Epithelial cell of proximal tubule (primary cell): ENCODE data around the gene BICD2. TPM values are rescaled to one million over a fixed set of nuclear protein-coding genes. Genes with fewer than 3 reads are reported as not detected.

Experiments
- DNase-seq: peaks from one replicate; pipeline ENCODE4 v3.0.0-alpha.2; 2011; ENCODE audit warnings: low read depth
- H3K4me3 ChIP-seq: 2 replicates; pipeline ENCODE4 v1.5.1; 2011; ENCODE audit warnings: low read depth, mild to moderate bottlenecking, low read length
- total RNA-seq: library from RNA; depleted of rRNA; stranded (reverse); fragments of >200 nt; gene quantifications from 2 replicates; pipeline ENCODE4 v1.2.3, GENCODE V29; 2015
- TF ChIP-seq, protein P1 (sequence below): conservative IDR thresholded peaks from 2 replicates; pipeline ENCODE4 v1.5.1; 2012; ENCODE audit warnings: low read depth, mild to moderate bottlenecking, low read length

BICD2 gene
- total RNA-seq, 1 donor from 2014 or later, result 32.2 TPM

DNA sequence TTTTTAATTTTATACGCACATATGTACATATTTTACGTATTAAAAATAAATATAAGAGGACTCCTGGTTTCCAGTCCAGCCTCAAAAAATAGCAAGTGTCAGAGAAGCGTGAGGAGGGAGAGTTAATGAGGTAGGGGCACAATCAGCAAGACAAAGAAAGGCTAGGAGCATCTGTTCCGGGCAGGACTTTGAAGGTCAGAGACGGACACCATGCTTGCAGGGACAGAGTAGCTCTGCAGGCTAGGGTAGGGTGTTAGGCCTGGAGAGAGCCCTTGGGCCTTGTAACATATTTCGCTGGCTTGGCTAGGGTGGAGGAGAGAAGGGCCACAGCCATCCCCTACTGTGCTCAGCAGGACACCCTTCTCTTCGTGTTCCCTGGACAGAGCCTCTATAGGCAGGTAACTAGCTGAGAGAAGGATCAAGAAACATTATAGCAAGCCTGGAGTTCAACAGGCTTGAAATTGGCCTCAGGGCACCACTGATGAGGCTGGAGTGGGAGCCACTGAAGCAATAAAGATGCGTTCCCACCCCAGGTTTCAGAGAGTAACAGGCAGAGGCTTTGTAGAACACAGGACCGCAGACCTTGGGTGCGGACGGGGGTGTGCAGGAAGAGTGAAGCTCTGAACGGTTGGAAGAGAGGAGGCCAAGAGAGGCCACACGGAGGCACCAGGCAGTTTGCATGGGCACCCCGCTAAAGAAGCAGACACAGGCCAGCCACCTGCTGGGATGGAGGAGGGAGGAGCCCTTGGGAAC is 85.0 kb downstream of the BICD2 start:
- DNase-seq, result no peak
- no peak overlapping the region for H3K4me3 ChIP-seq
- TF ChIP-seq, protein P1, sequence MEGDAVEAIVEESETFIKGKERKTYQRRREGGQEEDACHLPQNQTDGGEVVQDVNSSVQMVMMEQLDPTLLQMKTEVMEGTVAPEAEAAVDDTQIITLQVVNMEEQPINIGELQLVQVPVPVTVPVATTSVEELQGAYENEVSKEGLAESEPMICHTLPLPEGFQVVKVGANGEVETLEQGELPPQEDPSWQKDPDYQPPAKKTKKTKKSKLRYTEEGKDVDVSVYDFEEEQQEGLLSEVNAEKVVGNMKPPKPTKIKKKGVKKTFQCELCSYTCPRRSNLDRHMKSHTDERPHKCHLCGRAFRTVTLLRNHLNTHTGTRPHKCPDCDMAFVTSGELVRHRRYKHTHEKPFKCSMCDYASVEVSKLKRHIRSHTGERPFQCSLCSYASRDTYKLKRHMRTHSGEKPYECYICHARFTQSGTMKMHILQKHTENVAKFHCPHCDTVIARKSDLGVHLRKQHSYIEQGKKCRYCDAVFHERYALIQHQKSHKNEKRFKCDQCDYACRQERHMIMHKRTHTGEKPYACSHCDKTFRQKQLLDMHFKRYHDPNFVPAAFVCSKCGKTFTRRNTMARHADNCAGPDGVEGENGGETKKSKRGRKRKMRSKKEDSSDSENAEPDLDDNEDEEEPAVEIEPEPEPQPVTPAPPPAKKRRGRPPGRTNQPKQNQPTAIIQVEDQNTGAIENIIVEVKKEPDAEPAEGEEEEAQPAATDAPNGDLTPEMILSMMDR, result no peak

DNA sequence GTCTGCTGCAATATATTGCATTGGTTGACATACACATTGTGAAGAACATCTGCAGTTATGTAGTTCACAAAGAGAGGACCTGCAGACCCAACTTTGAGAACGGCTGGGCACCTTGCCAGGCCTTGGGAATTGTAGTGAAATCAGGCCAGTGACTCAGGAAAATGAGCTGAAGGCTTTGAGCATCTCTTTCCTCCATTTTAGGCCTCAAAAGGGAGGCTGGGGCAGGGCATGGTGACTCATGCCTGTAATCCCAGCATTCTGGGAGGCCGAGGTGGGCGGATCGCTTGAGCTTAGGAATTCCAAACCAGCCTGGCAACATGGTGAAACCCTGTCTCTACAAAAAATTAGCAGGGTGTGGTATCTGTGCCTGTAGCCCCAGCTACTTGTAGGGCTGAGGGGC is 93.3 kb downstream of the BICD2 start:
- H3K4me3 ChIP-seq, result peak overlapping the region; percentile 91
- no peak for DNase-seq
- TF ChIP-seq, protein P1, result no peak

DNA sequence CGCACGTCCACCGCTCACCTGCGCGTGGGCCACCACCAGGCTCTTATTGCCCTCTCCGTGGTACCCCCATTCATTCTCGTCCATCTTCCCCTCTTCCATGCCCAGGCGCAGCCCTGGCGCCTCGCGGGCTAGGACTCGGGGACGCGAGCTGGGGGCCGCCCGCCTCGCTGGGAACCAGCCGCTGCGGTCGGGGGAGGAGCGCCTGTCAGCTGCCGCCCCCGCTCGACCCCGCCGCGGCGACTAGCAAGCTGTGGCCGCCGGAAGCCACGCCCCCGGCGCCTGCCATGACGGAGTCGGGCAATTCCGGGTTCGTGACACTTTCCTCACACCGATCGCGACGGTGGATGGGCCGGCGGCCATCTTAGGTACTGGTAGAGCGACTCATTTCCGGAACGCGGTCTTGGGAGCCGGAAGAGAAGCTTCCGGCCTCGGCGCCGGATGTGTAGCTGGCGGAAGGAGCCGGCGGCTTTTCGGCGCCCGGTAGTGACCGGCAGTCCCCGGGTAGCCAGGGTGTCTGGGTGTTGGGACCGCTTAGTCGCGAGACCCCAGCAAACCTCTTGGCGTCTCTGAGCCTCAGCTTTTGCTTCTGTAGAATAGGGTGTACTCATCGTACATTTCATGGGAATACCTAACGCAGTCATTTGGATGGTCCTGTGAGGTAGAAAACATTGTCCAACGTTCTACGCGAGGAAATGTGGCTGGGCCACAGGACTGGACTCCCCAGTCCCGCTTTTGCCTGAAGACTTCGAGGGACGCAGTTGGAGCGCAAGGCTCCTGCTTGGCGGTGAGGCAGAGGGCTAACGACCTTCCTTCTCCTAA is 94.5 kb downstream of the BICD2 start, which contains the start of gene IPPK:
Gene IPPK, minus strand, starts transcription at position 242 of the 819 bp plus-strand sequence. Its CDS starts 143 bp downstream, at position 99.
- DNase-seq, result peak; percentile 80
- TF ChIP-seq, protein P1, result no peak

DNA sequence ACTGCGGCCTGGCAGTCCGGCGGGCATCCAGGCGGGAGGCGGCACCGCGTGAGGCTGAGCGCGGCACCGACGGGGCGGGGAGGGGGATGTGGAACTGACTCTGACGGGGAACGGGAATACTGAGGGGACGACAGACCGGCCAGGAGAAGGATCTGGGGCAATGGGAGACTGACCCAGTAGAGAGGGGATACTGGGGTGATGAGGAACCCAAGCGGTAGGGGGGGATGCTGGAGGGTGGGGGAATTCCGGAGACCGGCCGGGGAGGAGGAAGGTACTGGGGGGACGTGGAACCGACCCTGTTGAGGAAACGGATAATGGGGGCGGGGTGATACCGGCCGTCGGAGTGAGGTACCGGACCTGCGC is 95.1 kb downstream of the BICD2 start:
- DNase-seq, result no peak
- TF ChIP-seq, protein P1, result no peak

More for the DNA sequence above, 94.5 kb downstream of the BICD2 start, which contains the start of gene IPPK:
- peak within 1 kb of the TSS; percentile 91 for H3K4me3 ChIP-seq

DNA sequence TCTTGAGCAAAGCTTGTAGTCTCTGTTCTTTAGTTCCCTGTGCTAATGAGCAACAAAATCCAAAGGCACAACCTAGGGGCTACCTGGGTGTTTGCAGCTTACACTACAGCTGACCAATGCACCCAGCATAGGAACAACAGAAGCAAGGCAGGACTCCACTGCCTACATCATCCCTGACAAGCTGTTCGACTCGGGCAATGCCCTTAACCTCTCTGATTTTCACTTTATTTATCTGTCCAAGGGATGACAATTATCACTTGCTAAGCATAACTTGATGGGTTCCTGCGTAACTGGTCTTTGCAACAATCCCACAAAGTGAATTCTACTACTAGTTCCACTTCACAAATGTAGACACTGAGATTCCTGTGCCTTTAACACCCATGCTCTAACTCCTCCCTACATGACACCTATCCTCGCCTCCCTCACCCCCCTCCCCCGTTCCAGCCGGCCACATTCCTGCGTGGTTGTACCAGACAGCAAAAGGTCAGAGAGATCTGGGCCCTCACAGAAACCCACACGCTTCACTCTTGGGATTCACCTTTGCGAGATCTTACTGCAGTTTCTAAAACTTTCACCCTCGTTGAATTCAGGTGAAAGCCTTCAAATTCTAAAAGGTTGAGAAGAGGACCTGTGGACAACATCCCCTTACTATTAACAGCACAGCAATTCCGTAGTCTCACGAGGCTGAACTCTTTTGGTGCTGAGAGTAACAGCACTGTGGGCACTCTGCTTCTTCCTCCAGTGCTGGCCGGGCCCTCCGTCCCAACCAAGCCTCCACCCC is 95.7 kb downstream of the BICD2 start:
- TF ChIP-seq, protein P1, result no peak
- peak; percentile 36 for DNase-seq
- H3K4me3 ChIP-seq, result peak overlapping the region; percentile 91

More for the DNA sequence above, 95.1 kb downstream of the BICD2 start:
- peak overlapping the region; percentile 91 for H3K4me3 ChIP-seq

DNA sequence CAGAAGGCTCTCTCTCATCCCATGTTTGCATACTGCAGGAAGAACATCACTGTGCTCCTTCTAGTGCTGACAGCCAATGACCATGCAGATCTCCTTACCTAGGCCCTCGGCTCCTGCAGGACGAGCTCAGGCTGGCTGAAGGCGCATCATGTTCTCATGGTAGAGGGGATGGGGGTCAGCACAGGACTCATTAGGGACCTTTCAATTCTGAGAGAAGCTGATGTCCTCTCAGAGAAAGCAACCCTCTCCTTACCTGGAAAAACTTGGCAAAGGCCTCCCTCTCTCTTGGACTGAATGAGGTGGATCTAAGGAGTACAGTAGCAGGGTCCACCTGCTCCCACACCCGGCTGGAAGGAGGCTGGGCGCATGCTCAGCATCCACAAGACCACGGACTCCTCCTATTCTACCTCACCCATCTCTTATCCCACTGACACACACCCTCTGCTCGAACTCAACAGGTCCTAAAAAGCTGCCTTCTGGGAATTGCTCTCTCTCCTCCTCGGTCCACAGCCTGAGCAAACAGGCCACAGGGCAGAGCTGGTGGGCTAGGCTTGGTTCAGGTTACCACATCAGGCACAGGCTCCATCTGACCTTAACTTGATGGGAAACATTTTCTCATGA is 97.6 kb downstream of the BICD2 start:
- TF ChIP-seq, protein P1, result no peak
- no peak for DNase-seq
- H3K4me3 ChIP-seq, result no peak overlapping the region
